NCI-H2171 (cell line): Measurements from ENCODE around the gene MEIOB.
"Not testable (repeated sequence)": the region's sequence is repeated elsewhere in the genome, so short reads cannot be mapped to it uniquely, and the experiment has no call there.

Experiments
- DNase-seq: peaks from one replicate; lab custom pipeline; 2025; lab: John Stamatoyannopoulos, UW

Gene MEIOB, protein sequence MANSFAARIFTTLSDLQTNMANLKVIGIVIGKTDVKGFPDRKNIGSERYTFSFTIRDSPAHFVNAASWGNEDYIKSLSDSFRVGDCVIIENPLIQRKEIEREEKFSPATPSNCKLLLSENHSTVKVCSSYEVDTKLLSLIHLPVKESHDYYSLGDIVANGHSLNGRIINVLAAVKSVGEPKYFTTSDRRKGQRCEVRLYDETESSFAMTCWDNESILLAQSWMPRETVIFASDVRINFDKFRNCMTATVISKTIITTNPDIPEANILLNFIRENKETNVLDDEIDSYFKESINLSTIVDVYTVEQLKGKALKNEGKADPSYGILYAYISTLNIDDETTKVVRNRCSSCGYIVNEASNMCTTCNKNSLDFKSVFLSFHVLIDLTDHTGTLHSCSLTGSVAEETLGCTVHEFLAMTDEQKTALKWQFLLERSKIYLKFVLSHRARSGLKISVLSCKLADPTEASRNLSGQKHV

GRCh38 chr16:1871974-1872635 lies at the start of gene MEIOB:
Gene MEIOB, minus strand, starts transcription at chr16:1872164. Its CDS starts 3,989 bp downstream, at chr16:1868175.
- DNase-seq: no peak

GRCh38 chr16:1920727-1921171 lies 48.8 kb upstream of the MEIOB start:
- no peak for DNase-seq

DNA sequence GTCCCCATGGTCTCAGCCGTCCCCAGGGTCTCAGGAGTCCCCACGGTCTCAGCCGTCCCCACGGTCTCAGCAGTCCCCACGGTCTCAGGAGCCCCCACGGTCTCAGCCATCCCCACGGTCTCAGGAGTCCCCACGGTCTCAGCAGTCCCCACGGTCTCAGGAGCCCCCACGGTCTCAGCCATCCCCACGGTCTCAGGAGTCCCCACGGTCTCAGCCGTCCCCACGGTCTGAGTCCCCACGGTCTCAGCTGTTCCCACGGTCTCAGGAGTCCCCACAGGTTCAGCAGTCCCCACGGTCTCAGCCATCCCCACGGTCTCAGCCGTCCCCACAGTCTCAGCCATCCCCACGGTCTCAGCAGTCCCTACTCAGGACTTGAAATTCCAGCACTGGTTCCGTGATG lies 48.2 kb upstream of the MEIOB start:
- DNase-seq: not testable (repeated sequence)

DNA sequence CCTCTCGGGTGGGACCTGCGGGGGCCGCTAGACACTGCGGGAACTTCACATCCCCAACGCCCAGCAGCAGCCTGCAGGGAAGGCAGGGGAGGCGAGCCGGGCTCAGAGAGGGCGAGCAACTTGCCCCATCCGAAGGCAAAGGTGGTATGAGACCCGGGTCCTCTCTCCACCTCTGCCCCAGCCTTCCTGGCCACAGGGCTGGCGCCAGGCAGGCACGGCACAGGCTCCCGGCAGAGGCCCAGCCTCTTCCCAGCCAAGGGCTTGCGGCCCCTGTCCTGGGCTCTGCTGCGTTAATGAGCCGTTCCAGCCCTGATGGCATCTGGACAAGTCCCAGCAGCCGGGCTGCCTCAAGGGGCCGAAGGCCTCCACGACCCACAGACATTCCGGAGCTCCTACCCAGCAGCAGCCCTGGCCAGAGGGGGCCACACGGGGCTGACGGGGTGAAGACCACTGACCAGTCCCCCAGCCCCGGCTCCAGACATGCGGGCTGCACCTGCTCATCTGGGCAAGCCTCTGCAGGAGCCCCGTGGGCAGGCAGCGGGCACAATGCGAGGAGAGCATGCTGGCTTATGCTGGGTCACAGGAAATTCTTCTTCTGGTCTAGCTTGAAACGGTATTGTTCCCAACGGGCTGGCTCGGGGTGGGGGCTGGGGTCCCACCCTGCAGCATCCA lies 47.5 kb upstream of the MEIOB start:
- no peak for DNase-seq

DNA sequence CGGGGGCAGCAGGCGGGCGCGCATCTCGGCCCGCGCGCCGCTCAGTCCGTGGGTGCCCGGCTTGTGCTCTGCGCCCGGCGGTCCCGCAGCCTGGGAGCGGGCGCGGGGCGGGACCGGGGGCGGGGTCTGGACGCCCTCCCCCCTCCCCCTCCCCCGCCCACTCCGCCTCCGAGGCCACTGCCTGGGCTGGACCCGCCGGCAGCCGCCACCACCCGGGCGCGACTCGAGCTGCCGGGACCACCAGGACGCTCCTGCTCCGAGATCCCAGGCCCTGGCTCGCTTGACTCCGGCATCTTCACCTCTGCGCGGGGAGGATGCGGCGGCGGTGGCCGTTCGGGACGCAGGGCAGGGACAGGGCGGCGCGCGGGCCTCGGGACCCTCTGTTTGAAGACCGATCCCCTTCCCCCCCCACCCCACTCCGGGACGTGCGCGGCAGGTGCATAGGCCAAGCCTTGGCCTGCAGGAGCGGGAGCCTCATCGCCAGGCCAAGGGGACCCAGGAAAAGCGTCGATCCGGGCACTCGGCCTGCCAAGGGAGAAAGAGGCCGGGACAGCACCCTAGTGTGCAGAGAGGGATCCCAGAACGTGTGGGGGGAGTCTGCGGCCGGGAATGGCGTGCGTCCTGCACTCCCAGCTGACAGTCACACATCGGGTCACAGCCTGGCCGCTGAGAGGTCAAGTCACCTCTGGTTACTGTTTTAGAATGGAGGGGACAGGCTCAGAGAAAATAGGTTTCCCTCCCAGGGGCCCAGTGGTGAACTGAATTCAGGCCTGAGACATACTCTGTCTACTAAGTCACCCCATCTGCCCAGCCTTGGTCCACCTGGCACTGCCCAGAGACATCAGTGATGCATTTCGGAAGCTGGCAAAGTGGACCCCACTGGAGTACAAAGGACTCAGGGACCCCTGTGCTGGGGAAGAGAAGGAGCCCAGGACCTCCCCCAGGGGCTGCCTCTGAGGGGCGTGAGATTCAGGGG lies 46.7 kb upstream of the MEIOB start, which contains the start of gene HS3ST6:
TSS of gene HS3ST6 (minus strand) at position 65 of the 976 bp plus-strand sequence. CDS start 92 bp downstream, outside the sequence.
- DNase-seq: no peak

- no peak for DNase-seq
Observed at GRCh38 chr16:1917665-1918350, 45.8 kb upstream of the MEIOB start.

DNA sequence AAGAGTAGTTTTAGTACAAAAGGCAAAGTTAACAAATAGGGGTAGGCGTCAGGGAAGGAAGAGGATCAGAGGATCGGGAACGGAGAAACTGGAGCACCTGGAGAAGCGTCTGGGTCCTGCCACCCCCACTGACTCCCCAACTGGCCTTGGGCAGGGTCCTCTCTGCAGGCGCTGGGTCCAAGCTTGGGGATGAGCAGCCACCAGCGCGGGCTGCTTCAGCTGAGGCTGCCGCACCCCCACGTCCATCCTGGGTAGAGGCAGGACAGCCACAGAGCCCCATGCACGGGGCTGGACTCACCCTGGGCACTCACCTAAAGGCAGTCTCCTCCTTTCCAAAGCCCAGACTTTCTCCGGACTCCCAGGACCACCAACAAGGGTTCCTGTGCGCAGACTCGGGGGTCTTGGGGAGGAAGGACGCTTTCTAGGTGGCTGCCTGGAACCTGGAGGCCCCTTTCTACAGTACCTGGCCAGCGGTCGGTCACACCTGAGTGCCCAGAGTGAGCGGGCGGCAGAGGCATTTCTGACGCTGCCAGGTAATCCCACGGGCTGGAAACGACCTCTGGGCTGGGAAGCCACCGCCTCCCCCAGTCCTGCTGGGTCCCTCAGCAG lies 45.2 kb upstream of the MEIOB start:
- DNase-seq: no peak

GRCh38 chr16:1916640-1916990 lies 44.7 kb upstream of the MEIOB start:
- no peak for DNase-seq

DNA sequence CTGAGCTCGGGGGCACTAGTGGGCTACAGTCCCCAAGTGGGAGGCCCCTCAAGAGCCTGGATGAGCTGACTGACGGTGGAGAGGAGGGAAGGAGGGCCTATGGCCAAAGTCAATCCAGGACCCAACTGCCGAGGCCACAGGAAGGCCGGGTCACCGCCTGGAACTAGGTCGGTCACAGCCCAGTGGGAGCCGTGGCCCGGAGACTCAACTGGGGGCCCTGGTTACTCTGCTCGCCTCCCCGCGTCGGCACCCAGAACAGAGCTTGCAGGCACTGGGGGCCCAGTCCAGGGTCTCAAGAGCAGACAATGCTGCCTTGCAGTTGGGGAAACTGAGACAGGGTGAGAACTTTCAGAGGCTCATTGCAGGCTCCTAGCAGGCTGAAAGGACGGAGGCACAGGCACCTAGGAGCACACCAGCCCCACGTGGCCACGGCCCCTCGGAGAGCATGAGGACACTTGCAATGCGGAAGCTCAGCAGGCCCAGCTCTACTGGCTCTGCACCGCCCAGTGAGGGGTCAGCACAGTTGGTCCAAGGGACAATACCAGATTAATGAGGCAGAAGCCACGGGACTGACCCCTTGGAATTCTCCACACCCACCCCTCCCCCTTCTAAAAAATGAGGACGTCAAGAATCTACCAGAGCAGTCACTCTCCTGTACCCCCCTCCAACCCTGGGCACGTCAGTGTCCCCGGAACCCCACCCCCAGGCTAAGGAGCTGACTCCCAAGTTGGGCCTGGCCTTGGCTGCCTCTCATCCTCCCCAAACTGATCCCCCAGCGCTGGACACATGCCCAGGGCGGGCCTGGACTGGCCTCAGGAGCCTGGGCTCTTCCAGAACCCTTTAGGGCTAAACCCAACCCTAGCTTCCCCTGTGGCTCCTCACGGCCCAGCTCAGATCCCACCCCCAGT lies 44.0 kb upstream of the MEIOB start:
- no peak for DNase-seq

- DNase-seq: no peak
Observed at GRCh38 chr16:1914988-1915387, 43.0 kb upstream of the MEIOB start.

- no peak for DNase-seq
Observed at GRCh38 chr16:1914084-1914608, 42.2 kb upstream of the MEIOB start.

DNA sequence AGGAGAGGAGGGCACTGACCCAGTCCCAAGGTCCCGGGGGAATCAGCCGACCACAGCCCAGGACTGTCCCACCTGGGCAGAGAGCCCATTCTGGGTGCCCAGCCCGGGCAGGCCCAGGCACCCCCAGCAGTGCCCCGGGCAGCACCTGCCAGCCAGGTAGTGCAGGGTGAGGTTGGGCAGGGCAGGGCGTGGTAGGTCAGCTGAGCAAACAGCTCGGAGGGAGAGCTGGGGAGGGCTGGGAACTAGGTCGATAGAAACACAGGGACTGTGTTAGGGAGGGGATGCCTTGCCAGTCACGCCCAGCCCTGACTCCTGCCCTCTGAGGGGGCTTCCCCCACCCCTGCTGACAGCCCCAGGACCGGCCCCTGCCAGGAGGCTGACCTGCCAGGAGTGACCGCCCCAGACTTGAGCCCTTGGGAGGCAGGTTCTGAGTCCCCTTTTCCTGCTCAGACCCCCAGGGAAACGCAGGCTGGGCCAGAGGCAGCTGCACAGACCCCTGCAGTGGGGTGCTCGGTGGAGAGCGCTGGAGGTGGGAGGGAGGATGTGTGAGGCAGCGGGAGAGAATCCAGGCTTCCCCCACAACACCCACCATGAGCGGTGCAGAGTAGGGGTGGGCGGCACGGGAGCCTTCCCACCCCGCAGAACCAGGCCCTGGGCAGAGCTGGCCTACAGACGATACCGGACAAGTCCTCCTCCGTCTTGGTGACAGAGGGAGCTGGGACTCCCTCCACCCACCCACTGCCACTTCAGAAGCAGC lies 41.5 kb upstream of the MEIOB start:
- no peak for DNase-seq

GRCh38 chr16:1912215-1912543 lies 40.2 kb upstream of the MEIOB start:
- DNase-seq: no peak

GRCh38 chr16:1911467-1912214 lies 39.7 kb upstream of the MEIOB start:
- no peak for DNase-seq

GRCh38 chr16:1909561-1910231 lies 37.7 kb upstream of the MEIOB start:
- no peak for DNase-seq

DNA sequence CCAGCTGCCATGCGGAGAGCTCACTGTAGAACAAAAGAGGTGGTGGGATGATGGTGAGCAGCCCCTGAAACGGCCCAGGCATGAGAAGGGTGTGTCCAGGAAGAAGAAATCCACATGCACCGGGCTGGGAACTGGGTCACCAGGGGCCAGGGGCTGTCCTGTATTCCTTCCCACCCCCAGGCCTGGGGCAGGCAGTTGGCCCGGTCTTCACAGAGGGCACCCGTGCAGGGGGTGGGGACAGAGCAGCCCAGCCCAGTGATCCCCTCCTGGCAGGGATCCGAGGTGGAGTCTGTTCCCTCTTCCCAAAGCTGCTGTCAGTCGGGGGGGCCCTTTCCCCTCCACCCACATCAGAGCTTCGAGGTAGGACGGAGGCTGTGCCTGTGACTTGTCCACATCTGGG lies 37.0 kb upstream of the MEIOB start:
- no peak for DNase-seq

DNA sequence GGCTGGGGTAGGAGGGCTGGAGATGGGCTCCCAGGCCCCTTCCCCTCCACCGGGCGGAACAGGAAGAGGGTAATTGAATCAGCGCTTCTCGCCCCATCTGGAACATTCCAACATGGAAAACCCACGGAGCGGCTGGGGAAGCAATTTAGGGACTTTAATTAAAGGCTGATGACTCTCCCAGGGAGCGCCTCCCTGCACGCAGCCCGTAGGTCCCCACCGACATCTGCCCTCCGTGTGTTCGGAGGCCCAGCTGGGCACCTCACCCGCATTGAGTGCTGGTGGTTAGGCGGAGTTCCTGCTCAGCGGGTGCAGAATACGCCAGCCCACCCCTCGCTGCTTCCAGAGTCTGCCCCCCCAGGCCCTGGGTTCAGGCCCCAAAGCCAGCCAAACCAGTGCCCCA lies 36.2 kb upstream of the MEIOB start:
- no peak for DNase-seq
